ENCODE measurements around the gene GSAP. TPM values are rescaled to one million over a fixed set of nuclear protein-coding genes. Genes with fewer than 3 reads are reported as not detected.
A peak's percentile ranks its signal among the peaks of the same experiment; 100 is the strongest.

GSAP gene
- total and polyA plus RNA-seq, 9 of the 15 experiments (the other 6 are each of a cell fraction or from before 2014, with no cell fraction given): 0.13 TPM; not detected in 8

- TF ChIP-seq, protein P1, sequence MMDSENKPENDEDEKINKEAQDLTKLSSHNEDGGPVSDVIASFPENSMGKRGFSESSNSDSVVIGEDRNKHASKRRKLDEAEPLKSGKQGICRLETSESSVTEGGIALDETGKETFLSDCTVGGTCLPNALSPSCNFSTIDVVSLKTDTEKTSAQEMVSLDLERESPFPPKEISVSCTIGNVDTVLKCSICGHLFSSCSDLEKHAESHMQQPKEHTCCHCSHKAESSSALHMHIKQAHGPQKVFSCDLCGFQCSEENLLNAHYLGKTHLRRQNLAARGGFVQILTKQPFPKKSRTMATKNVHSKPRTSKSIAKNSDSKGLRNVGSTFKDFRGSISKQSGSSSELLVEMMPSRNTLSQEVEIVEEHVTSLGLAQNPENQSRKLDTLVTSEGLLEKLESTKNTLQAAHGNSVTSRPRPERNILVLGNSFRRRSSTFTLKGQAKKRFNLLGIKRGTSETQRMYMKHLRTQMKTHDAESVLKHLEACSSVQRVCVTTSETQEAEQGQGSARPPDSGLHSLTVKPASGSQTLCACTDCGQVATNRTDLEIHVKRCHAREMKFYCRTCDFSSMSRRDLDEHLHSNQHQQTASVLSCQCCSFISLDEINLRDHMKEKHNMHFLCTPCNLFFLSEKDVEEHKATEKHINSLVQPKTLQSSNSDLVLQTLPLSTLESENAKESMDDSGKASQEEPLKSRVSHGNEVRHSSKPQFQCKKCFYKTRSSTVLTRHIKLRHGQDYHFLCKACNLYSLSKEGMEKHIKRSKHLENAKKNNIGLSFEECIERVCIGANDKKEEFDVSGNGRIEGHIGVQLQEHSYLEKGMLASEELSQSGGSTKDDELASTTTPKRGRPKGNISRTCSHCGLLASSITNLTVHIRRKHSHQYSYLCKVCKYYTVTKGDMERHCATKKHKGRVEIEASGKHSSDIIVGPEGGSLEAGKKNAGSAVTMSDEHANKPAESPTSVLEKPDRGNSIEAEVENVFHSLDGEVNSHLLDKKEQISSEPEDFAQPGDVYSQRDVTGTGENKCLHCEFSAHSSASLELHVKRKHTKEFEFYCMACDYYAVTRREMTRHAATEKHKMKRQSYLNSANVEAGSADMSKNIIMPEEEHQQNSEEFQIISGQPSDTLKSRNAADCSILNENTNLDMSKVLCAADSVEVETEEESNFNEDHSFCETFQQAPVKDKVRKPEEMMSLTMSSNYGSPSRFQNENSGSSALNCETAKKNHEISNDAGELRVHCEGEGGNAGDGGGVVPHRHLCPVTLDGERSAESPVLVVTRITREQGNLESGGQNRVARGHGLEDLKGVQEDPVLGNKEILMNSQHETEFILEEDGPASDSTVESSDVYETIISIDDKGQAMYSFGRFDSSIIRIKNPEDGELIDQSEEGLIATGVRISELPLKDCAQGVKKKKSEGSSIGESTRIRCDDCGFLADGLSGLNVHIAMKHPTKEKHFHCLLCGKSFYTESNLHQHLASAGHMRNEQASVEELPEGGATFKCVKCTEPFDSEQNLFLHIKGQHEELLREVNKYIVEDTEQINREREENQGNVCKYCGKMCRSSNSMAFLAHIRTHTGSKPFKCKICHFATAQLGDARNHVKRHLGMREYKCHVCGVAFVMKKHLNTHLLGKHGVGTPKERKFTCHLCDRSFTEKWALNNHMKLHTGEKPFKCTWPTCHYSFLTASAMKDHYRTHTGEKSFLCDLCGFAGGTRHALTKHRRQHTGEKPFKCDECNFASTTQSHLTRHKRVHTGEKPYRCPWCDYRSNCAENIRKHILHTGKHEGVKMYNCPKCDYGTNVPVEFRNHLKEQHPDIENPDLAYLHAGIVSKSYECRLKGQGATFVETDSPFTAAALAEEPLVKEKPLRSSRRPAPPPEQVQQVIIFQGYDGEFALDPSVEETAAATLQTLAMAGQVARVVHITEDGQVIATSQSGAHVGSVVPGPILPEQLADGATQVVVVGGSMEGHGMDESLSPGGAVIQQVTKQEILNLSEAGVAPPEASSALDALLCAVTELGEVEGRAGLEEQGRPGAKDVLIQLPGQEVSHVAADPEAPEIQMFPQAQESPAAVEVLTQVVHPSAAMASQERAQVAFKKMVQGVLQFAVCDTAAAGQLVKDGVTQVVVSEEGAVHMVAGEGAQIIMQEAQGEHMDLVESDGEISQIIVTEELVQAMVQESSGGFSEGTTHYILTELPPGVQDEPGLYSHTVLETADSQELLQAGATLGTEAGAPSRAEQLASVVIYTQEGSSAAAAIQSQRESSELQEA (IDR thresholded peaks at IDR 0.05; ENCODE audit: low read depth): no peak
Measured at GRCh38 chr7:77444123-77444522, 28.0 kb upstream of the GSAP start (continued).

DNA sequence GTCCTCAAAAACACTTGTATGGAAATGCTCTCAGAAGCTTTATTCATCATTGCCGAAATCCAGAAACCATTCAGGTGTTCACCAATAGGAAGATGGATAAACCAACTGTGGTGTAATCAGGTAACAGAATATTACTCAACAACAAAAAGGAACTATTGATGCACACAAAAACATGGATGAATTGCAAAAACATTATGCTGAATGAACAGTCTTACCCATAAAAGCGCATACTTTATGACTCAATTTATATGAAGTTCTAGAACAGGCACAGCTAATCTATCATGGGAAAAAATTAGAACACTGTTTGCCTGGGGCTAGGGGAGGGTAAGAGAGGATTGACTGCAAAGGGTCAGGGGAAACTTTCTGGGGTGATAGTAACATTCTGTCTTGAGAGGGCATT is 26.9 kb upstream of the GSAP start:
- Histone ChIP-seq H3K9ac (ENCODE audit: insufficient read depth in 1 of 2, low read depth in 2 of 2, low read length in 2 of 2) (no peak overlapping the region), H2AFZ (ENCODE audit: low read depth, low read length) (no peak overlapping the region), H3K9me1 (ENCODE audit: control insufficient read depth, insufficient read depth, low read length) (no peaks in the 10 kb centered on the region), H4K20me1 (replicated peaks; ENCODE audit: control insufficient read depth, insufficient read depth, low read length) (no peaks in the 10 kb centered on the region), H3K9me3 (replicated peaks; ENCODE audit: control insufficient read depth, insufficient read depth, low read depth, low read length) (no peaks in the 10 kb centered on the region), H3K4me2 (ENCODE audit: insufficient read depth, low read length) (no peak overlapping the region), H3K27me3 (ENCODE audit: control insufficient read depth in 2 of 2, insufficient read depth in 2 of 2, low read length in 2 of 2) (peaks cover 21 to 23% of the 10 kb centered on the region in 2 experiments; a peak in 4 of 5 replicates), H3K27ac (ENCODE audit: extremely low read depth, low read depth, low read length) (no peak overlapping the region), H3K4me3 (no peak overlapping the region), H3K36me3 (ENCODE audit: control insufficient read depth, insufficient read depth, low read length) (no peaks in the 10 kb centered on the region), H3K79me2 (ENCODE audit: control insufficient read depth, insufficient read depth, low read length) (no peaks in the 10 kb centered on the region), H3K4me1 (replicated peaks in 1 of 2; ENCODE audit: control insufficient read depth in 2 of 2, insufficient read depth in 2 of 2, low read length in 2 of 2) (no peaks in the 10 kb centered on the region)
- no TSS peak for BruUV-seq (replicated peaks)
- DNase-seq (ENCODE audit: extremely low read depth in 1 of 4, low spot score in 3 of 4) (no peak), ATAC-seq (no peak), FAIRE-seq (peak; percentile 15)
- 4% methylated on average over 2 of the region's 2 CpGs for WGBS (ENCODE audit: insufficient coverage, low coverage, missing lambda C conversion rate)
- CTCF ChIA-PET (ENCODE audit: low intra/inter-chr PET ratio): no interaction called here
- intact Hi-C loops (cut with micrococcal nuclease): no loop called here
- POLR2A ChIA-PET: no interaction called here
- in situ Hi-C loops (cut with MboI): no loop called here
- TF ChIP-seq PHF21A (IDR thresholded peaks at IDR 0.05; ENCODE audit: borderline replicate concordance, low read depth) (no peak), KAT7 (CRISPR knock-in tag; IDR thresholded peaks at IDR 0.05; ENCODE audit: borderline replicate concordance) (no peak), SAP30 (IDR thresholded peaks at IDR 0.05; ENCODE audit: borderline replicate concordance, insufficient read depth, low read depth, low read length, poor library complexity, severe bottlenecking) (no peak), MCM5 (IDR thresholded peaks at IDR 0.05; ENCODE audit: low read depth) (no peak), KAT2B (IDR thresholded peaks at IDR 0.05; ENCODE audit: low read depth, low read length) (no peak), HLTF (IDR thresholded peaks at IDR 0.05) (no peak), KDM5B (IDR thresholded peaks at IDR 0.05; ENCODE audit: insufficient replicate concordance, low read depth, low read length) (no peak), TCF7L2 (IDR thresholded peaks at IDR 0.05; ENCODE audit: low read depth, low read length) (no peak), ZNF224 (CRISPR knock-in tag; IDR thresholded peaks at IDR 0.05) (no peak), E2F4 (CRISPR knock-in tag; IDR thresholded peaks at IDR 0.05; ENCODE audit: low read depth) (no peak), CREB1 (IDR thresholded peaks at IDR 0.05) (no peak), CREB1 (CRISPR knock-in tag; IDR thresholded peaks at IDR 0.05) (no peak)
